HepG2 (cell line): ENCODE data around the gene KATNAL2.
A peak's percentile ranks its signal among the peaks of the same experiment; 100 is the strongest.

Experiments used
- CTCF ChIP-seq: sonication (generic); formaldehyde crosslinking; IDR thresholded peaks from 2 replicates; pipeline ENCODE4 v1.5.0; 2020; ENCODE audit warnings: mild to moderate bottlenecking, missing genetic modification reagents, moderate library complexity
- ELF1 ChIP-seq: sonication (generic); formaldehyde crosslinking; IDR thresholded peaks from 2 replicates; pipeline ENCODE4 v1.4.0; 2020; ENCODE audit warnings: missing genetic modification reagents
- HCFC1 ChIP-seq: fragments of 150-350 bp; IDR thresholded peaks from 2 replicates; pipeline ENCODE4 v1.6.1; 2014; ENCODE audit warnings: low read depth, low read length
- RAD21 ChIP-seq: fragments of 450-650 bp; formaldehyde crosslinking; IDR thresholded peaks from 2 replicates; pipeline ENCODE4 v1.5.0; 2020; ENCODE audit warnings: mild to moderate bottlenecking
- SUZ12 ChIP-seq: fragments of 150-350 bp; IDR thresholded peaks from 2 replicates; pipeline ENCODE4 v1.6.1; 2014; ENCODE audit warnings: low read depth, low read length
- THAP8 ChIP-seq: sonication (generic); formaldehyde crosslinking; IDR thresholded peaks from 2 replicates; pipeline ENCODE4 v1.5.1; 2020; ENCODE audit warnings: missing genetic modification reagents, mild to moderate bottlenecking, borderline replicate concordance
- ZNF605 ChIP-seq: sonication (generic); formaldehyde crosslinking; IDR thresholded peaks from 2 replicates; pipeline ENCODE4 v1.8.0; 2022; ENCODE audit warnings: mild to moderate bottlenecking, missing genetic modification reagents

- no peak for TF ChIP-seq HCFC1
- 0 out of 2 replicates have a peak, but pooled peaks have one; percentile 43 for TF ChIP-seq CTCF (CRISPR knock-in tag)
- TF ChIP-seq SUZ12, result no peak
- TF ChIP-seq RAD21 (CRISPR knock-in tag), result no peak; the same call in 1 of the 2 replicates
- peak; percentile 71; the same call in 1 of the 2 replicates for TF ChIP-seq THAP8
- TF ChIP-seq ZNF605 (CRISPR knock-in tag), result peak; percentile 75; the same call in 1 of the 2 replicates
- peak; percentile 85 for TF ChIP-seq ELF1 (CRISPR knock-in tag)
Measured at GRCh38 chr18:47150029-47150823, 232.8 kb downstream of the KATNAL2 start, which contains the start of gene HDHD2.
